Measurements from ENCODE around the gene FMNL1. TPM values are rescaled to one million over a fixed set of nuclear protein-coding genes. Genes with fewer than 3 reads are reported as not detected.
"Not testable (repeated sequence)": the region's sequence is repeated elsewhere in the genome, so short reads cannot be mapped to it uniquely, and the experiment has no call there.

The FMNL1 gene
- total and polyA plus RNA-seq, 2 experiments from 2014 or later, result 1.4 to 4.2 TPM

- Histone ChIP-seq H3K27me3 (replicated peaks; ENCODE audit: insufficient read depth) (no peaks in the 10 kb centered on the region), H3K27ac (no peak overlapping the region), H3K79me2 (ENCODE audit: insufficient read depth) (no peaks in the 10 kb centered on the region), H3K9me3 (ENCODE audit: low read depth) (no peaks in the 10 kb centered on the region), H3K9ac (peak overlapping the region; percentile 55), H3K4me3 (peak overlapping the region; percentile 71; the same call in 1 of the 2 replicates), H4K20me1 (ENCODE audit: insufficient read depth) (no peaks in the 10 kb centered on the region), H3K36me3 (ENCODE audit: low read depth) (no peaks in the 10 kb centered on the region), H3K9me2 (ENCODE audit: insufficient read depth) (no peaks in the 10 kb centered on the region), H3K4me1 (ENCODE audit: insufficient read depth) (no peaks in the 10 kb centered on the region), H3F3A (ENCODE audit: insufficient read depth) (0 out of 2 replicates have a peak, but pooled peaks cover 7% of the 10 kb centered on the region), H2AFZ (peak overlapping the region; percentile 75), H3K4me2 (ENCODE audit: unreplicated experiment) (peak overlapping the region; percentile 88)
- WGBS, 2 experiments (ENCODE audit: low coverage in 1 of 2, low lambda C conversion rate in 2 of 2, missing lambda C conversion rate in 2 of 2), result 49 to 75% methylated on average over 20 to 39 of the region's 39 CpGs
- TF ChIP-seq EZH2 (IDR thresholded peaks at IDR 0.05; ENCODE audit: insufficient read depth, poor library complexity, severe bottlenecking) (no peak), EZH2phosphoT487 (IDR thresholded peaks at IDR 0.05; ENCODE audit: insufficient read depth, low read depth) (no peak)
- in situ Hi-C loops (cut with MboI), result no loop called here
- no peak for DNase-seq
Observed at GRCh38 chr17:45248132-45248957, 26.7 kb downstream of the FMNL1 start.

DNA sequence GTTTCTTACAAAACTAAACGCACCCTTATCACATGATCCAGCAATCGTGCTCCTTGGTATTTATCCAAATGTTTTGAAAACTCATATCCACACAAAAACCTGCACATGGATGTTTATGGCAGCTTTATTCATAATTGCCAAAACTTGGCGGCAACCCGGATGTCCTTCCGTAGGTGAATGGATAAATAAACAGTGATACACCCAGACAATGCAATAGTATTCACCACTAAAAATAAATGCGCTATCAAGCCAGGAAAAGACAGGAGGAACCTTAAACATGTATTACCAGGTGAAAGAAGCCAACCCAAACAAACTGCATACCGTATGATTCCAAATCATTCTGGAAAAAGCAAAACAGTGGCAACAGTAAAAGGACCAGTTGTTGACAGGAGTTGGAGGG lies 30.2 kb downstream of the FMNL1 start:
- in situ Hi-C loops (cut with MboI), result no loop called here
- no peak overlapping the region for H3K9ac ChIP-seq
- H3K27me3 ChIP-seq (replicated peaks; ENCODE audit: insufficient read depth), result no peaks in the 10 kb centered on the region
- WGBS, 2 experiments (ENCODE audit: low coverage in 1 of 2, low lambda C conversion rate in 2 of 2, missing lambda C conversion rate in 2 of 2), result 66 to 69% methylated on average over 7 of the region's 7 CpGs
- no peaks in the 10 kb centered on the region for H3K9me2 ChIP-seq (ENCODE audit: insufficient read depth)
- no peak overlapping the region for H3K4me3 ChIP-seq
- no peak overlapping the region for H2AFZ ChIP-seq
- no peaks in the 10 kb centered on the region for H4K20me1 ChIP-seq (ENCODE audit: insufficient read depth)
- H3K27ac ChIP-seq, result no peak overlapping the region
- no peaks in the 10 kb centered on the region for H3K4me1 ChIP-seq (ENCODE audit: insufficient read depth)
- TF ChIP-seq EZH2phosphoT487 (IDR thresholded peaks at IDR 0.05; ENCODE audit: insufficient read depth, low read depth), result no peak
- TF ChIP-seq EZH2 (IDR thresholded peaks at IDR 0.05; ENCODE audit: insufficient read depth, poor library complexity, severe bottlenecking), result no peak
- H3K4me2 ChIP-seq (ENCODE audit: unreplicated experiment), result no peak overlapping the region
- 0 out of 2 replicates have a peak, but pooled peaks cover 7% of the 10 kb centered on the region for H3F3A ChIP-seq (ENCODE audit: insufficient read depth)
- DNase-seq, result no peak
- H3K79me2 ChIP-seq (ENCODE audit: insufficient read depth), result no peaks in the 10 kb centered on the region
- no peaks in the 10 kb centered on the region for H3K36me3 ChIP-seq (ENCODE audit: low read depth)
- H3K9me3 ChIP-seq (ENCODE audit: low read depth), result no peaks in the 10 kb centered on the region

DNA sequence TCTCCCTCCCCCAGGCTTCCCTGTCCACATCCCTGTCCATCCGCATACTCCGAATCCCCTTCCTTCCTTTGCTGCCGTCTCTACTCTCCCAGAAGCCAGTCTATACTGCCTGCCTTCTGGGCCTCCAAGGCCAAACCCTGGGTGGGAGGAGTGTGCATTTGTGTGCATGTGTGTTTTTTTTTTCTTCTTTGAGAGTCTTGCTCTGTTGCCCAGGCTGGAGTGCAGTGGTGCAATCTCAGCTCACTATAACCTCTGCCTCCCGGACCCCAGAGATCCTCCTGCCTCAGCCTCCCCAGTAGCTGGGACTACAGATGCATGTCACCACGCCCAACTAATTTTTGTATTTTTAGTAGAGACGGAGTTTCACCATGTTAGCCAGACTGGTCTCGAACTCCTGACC lies 31.6 kb downstream of the FMNL1 start:
- H3K27me3 ChIP-seq (replicated peaks; ENCODE audit: insufficient read depth); H3K9me3 ChIP-seq (ENCODE audit: low read depth); H3K79me2 ChIP-seq (ENCODE audit: insufficient read depth); H3K9me2 ChIP-seq (ENCODE audit: insufficient read depth); H3F3A ChIP-seq (ENCODE audit: insufficient read depth); H3K9ac ChIP-seq; DNase-seq; H3K27ac ChIP-seq; in situ Hi-C loops (cut with MboI); H4K20me1 ChIP-seq (ENCODE audit: insufficient read depth); H3K36me3 ChIP-seq (ENCODE audit: low read depth); H2AFZ ChIP-seq; H3K4me1 ChIP-seq (ENCODE audit: insufficient read depth); H3K4me2 ChIP-seq (ENCODE audit: unreplicated experiment); H3K4me3 ChIP-seq: not testable (repeated sequence)
- 83 to 85% methylated on average over 7 of the region's 7 CpGs for WGBS, 2 experiments (ENCODE audit: low coverage in 1 of 2, low lambda C conversion rate in 2 of 2, missing lambda C conversion rate in 2 of 2)

DNA sequence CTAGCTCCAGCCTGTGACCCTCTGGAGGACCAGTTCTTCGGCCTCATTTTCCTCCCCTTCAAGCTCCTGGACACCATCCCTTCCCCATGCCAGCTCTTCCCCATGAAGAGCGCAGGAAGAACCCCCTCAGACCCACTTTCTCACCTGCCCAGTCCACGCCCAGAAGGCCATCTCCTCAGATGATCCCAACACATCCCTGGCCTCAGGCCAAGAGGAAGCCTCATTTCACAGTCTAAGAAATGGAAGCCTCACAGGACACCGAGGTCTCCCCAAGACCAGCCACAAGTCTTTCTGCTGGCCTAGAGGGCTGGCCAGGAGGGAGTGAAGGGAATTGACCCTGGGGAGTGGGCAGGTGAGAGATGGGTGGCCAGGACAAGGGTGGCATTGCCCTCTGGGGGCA lies 32.2 kb downstream of the FMNL1 start:
- H3K4me1 ChIP-seq (ENCODE audit: insufficient read depth), result no peaks in the 10 kb centered on the region
- DNase-seq, result no peak
- in situ Hi-C loops (cut with MboI), result no loop called here
- H3K27ac ChIP-seq, result no peak overlapping the region
- no peaks in the 10 kb centered on the region for H3K79me2 ChIP-seq (ENCODE audit: insufficient read depth)
- no peak overlapping the region for H2AFZ ChIP-seq
- H3F3A ChIP-seq (ENCODE audit: insufficient read depth), result peaks cover 4% of the 10 kb centered on the region; the same call in 1 of the 2 replicates
- no peak overlapping the region for H3K4me2 ChIP-seq (ENCODE audit: unreplicated experiment)
- TF ChIP-seq EZH2 (IDR thresholded peaks at IDR 0.05; ENCODE audit: insufficient read depth, poor library complexity, severe bottlenecking) (no peak), EZH2phosphoT487 (IDR thresholded peaks at IDR 0.05; ENCODE audit: insufficient read depth, low read depth) (no peak)
- H3K9me3 ChIP-seq (ENCODE audit: low read depth), result no peaks in the 10 kb centered on the region
- H3K9me2 ChIP-seq (ENCODE audit: insufficient read depth), result no peaks in the 10 kb centered on the region
- no peaks in the 10 kb centered on the region for H4K20me1 ChIP-seq (ENCODE audit: insufficient read depth)
- H3K9ac ChIP-seq, result no peak overlapping the region
- H3K4me3 ChIP-seq, result no peak overlapping the region
- H3K36me3 ChIP-seq (ENCODE audit: low read depth), result no peaks in the 10 kb centered on the region
- WGBS, 2 experiments (ENCODE audit: low coverage in 1 of 2, low lambda C conversion rate in 2 of 2, missing lambda C conversion rate in 2 of 2), result 89 to 94% methylated on average over 4 of the region's 4 CpGs
- no peaks in the 10 kb centered on the region for H3K27me3 ChIP-seq (replicated peaks; ENCODE audit: insufficient read depth)
